Cardiac fibroblast (primary cell): Measurements from ENCODE around the gene COL1A1.

Experiments used
- DNase-seq, 2 donors: peaks; one replicate each; pipeline versions ENCODE4 v3.0.0 to v3.0.0-alpha.2; 2010; ENCODE audit warnings: low read depth in 2 of 2
- H3K4me3 ChIP-seq, 2 donors: replicated peaks in 1 of 2; 1 replicate in 1 of 2; 2 replicates in 1 of 2; pipeline ENCODE4 v1.5.1; 2011; ENCODE audit warnings: low read depth in 2 of 2, low read length in 2 of 2, mild to moderate bottlenecking in 2 of 2, moderate library complexity in 1 of 2
- TF ChIP-seq, protein P1 (sequence below): IDR thresholded peaks from one replicate; pipeline ENCODE4 v1.5.1; 2011; ENCODE audit warnings: low read depth, mild to moderate bottlenecking, low read length, inconsistent platforms

COL1A1 gene

DNA sequence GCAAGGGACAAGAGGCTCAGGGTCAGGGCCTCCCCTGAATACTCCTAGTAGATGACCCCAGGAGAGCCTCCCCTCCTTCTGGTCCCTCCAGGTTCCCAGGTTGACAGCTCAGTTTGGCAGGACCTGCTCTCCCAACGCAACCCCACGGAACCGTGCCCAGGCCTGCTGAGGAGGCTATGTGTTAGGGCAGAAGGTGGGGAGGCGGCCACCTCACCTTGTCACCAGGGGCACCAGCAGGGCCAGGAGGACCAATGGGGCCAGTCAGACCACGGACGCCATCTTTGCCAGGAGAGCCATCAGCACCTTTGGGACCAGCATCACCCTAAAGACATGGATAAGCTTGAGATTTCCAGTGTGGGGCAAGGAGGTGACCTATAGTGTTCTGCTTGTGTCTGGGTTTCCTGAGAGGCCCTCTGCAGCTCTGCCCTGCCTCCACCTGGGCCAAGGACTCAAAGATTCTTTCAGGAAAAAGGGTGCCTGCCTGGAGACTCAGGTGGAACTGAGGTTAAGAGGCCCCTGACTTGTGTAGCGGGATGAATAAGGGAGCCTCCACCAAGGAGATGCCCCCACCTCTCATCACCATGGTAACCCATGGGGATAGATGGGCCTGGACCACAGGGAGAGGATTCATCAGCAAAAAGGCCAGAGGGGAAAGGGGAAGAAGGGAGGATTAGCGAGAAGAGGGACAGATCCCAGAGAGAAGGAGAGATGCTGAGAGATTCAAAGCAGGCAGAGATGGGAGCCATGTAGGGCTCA lies 10.7 kb downstream of the COL1A1 start:
- no peak overlapping the region for H3K4me3 ChIP-seq

DNA sequence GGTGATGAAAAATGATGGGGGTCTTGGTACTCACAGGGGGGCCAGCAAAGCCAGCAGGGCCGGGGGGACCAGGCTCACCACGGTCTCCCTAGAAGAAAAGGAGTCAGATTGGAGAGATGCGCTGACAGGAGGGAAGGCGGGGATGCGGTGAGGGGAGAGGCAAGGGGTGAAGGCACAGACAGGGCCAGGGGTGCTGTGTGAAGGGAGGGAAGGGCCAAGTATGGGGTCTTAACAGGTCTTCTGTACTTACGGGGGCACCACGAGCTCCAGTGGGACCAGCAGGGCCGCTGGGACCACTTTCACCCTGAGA lies 11.2 kb downstream of the COL1A1 start:
- DNase-seq = no peak
- no peak overlapping the region for H3K4me3 ChIP-seq
- TF ChIP-seq, protein P1, sequence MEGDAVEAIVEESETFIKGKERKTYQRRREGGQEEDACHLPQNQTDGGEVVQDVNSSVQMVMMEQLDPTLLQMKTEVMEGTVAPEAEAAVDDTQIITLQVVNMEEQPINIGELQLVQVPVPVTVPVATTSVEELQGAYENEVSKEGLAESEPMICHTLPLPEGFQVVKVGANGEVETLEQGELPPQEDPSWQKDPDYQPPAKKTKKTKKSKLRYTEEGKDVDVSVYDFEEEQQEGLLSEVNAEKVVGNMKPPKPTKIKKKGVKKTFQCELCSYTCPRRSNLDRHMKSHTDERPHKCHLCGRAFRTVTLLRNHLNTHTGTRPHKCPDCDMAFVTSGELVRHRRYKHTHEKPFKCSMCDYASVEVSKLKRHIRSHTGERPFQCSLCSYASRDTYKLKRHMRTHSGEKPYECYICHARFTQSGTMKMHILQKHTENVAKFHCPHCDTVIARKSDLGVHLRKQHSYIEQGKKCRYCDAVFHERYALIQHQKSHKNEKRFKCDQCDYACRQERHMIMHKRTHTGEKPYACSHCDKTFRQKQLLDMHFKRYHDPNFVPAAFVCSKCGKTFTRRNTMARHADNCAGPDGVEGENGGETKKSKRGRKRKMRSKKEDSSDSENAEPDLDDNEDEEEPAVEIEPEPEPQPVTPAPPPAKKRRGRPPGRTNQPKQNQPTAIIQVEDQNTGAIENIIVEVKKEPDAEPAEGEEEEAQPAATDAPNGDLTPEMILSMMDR = no peak

More for the DNA sequence above, 10.7 kb downstream of the COL1A1 start:
- peak in 1 of 2 donors; percentile 70 for DNase-seq
- TF ChIP-seq, protein P1 = no peak

DNA sequence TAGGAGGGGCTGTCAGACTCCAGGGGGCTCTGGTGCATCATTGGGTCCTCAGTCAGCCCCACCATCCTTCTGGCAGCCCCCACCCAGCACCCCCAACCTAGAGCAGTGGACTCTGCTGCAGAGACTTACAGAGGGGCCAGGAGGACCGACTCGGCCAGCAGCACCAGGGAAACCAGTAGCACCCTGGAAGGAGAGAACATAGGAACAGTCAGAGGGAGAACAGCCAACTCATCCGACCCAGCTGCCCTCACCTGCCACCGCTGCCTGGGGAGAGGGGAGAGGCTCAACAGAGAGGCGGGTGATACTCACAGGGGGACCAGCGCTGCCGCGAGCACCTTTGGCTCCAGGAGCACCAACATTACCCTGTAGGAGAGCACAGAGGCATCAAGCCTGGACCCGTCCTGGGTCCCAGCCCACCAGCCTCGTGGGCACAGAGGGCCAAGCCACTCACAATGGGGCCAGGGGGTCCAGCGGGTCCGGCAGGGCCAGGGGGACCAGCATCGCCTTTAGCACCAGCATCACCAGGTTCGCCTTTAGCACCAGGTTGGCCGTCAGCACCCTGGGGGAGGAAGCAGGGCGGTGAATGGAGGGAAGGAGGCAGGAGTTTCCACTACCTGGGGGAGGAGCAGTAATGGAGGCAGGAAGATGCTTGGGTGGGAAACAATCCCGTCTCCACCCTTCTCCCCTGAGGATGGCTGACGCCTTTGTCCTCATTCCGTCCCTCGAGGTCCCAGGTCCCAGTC lies 11.7 kb downstream of the COL1A1 start:
- TF ChIP-seq, protein P1 = no peak
- H3K4me3 ChIP-seq = no peak overlapping the region
- peak in 1 of 2 donors; percentile 62 for DNase-seq

DNA sequence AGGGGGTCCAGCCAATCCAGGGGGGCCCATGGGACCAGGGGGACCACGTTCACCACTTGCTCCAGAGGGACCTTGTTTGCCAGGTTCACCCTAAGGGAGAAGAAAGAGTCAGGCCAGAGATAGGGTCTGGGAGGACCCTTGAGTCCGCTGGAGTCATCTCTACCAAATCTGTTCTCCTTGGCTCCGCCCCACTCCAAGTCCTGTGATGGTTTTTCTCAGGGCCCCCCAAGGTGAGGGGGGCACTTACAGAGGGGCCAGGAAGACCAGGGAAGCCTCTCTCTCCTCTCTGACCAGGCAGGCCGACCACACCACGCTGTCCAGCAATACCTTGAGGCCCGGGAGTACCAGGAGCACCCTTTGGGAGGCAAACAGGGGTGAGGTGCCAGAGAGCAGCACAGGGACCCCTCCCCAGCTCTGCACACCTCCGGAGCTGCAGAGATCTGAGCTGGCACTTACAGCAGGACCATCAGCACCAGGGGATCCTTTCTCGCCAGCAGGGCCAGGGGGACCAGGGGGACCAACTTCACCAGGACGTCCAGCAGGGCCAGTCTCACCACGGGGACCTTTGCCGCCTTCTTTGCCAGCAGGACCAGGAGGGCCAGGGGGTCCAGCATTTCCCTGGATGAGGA lies 12.4 kb downstream of the COL1A1 start:
- no peak overlapping the region for H3K4me3 ChIP-seq
- DNase-seq = peak in 1 of 2 donors; percentile 62
- TF ChIP-seq, protein P1 = no peak

DNA sequence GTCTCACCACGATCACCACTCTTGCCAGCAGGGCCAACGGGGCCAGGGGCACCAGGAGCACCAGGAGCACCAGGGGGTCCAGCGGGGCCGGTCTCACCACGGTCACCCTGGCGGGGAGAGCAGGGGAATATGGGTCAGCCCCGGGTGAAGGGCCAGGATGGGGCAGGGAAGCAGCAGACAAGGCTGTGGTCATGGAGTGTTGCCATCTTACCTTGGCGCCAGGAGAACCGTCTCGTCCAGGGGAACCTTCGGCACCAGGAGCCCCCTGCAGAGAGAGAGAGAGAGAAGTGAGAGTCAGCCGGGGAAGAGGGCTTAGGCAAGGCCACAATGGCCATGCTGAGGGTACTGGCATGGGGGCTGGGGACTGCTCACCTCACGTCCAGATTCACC lies 12.9 kb downstream of the COL1A1 start:
- DNase-seq = peak in 1 of 2 donors; percentile 70
- TF ChIP-seq, protein P1 = no peak
- H3K4me3 ChIP-seq = no peak overlapping the region

DNA sequence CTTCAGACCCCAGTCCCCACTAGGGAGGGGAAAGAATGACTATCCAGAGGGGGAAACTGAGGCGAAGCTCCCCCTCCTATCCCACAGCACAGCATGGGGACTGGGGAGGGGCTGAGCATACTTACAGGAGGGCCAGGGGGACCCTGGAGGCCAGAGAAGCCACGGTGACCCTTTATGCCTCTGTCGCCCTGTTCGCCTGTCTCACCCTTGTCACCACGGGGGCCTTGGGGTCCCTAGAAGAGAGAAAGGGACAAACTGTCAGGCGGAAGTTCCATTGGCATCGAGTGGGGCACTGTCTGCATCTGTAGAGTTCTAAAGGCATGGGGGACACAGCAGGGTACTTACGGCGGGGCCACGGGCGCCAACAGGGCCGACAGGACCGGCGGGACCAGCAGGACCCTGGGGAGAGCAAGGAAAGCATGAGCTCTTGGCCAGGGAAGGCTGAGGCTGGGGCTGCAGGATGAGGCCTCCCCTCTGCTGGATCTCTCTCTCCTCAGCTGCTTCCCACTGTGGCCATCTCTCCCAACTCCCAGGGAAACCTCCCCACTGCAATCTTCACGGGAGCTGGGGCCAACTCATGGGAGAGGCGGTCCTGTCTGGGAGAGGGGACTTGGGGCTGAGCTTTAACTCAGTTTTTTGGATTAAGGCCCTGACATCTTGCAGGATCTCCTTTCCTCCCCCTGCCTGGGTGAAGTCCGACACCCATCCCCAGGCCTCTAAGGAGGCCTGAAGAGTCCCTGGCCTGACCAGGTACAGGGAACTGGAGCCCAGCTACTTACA lies 13.5 kb downstream of the COL1A1 start:
- H3K4me3 ChIP-seq = no peak overlapping the region
- peak; percentile 56 to 71 for DNase-seq
- TF ChIP-seq, protein P1 = no peak
